HG02678 (cell line): Measurements from ENCODE around the gene CMSS1.
A peak's percentile ranks its signal among the peaks of the same experiment; 100 is the strongest.
"Not testable (repeated sequence)": the region's sequence is repeated elsewhere in the genome, so short reads cannot be mapped to it uniquely, and the experiment has no call there.

ENCODE experiments used
- ATAC-seq: cut with Tn5 transposase; IDR thresholded peaks from one replicate; pipeline ENCODE4 v1.9.1; 2021; ENCODE audit warnings: mild to moderate bottlenecking, moderate library complexity; ENCODE audit not compliant: unreplicated experiment

CMSS1 gene

DNA sequence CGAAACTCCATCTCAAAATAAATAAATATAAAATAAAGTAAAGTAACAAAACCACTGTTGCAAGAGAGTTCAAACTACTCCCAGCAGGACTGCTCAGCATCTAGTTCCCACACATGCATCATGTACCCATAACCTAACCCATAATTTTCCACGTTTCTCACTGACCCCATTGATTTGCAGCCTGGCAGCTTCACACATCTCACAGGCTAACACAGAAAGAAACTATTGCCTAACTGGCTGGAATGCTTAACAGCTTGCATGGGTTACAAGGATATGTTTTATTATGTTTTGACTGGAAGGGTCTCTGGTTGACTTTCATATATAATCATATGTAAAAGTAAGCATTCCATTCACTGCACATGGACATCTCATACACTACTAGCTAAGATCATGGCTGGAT, 387.5 kb downstream of the CMSS1 start:
- ATAC-seq, result no peak

DNA sequence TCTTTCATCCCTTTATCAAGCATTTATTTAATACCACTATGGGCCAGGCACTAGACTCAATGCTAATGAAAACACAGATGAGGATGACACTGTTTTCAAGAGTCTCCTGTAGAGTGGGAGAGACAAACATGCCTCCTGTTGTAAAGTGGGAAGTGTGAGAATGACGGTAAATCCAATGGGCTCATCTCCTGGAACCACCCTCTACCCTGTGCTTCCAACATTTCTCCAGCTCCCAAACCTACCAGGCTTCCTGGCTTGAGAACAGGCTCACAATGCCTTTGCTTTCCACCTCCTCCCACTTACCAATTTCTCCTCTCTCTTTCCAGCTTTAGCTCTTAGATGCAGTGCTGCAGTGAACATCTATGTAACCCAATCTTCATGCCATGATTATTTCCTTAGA, 389.0 kb downstream of the CMSS1 start:
- no peak for ATAC-seq

DNA sequence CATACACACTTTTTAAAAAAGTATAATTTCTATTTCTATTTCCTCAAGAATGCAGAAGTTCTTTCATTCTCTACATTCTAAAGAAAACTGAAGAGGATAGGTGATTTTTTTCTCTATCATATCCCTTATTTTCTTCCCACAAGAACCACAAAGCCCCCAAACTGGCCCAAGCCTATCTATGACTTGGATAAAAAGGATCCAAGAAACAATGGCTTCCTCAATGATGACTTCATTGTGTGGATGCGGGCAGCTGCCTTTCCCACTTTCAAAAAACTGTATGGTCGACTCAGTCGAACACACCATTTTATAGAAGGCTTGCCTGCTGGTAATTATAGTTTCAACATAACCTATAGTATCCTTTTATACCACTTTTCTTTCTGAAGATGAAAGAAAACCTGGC, 390.2 kb downstream of the CMSS1 start:
- ATAC-seq, result no peak

DNA sequence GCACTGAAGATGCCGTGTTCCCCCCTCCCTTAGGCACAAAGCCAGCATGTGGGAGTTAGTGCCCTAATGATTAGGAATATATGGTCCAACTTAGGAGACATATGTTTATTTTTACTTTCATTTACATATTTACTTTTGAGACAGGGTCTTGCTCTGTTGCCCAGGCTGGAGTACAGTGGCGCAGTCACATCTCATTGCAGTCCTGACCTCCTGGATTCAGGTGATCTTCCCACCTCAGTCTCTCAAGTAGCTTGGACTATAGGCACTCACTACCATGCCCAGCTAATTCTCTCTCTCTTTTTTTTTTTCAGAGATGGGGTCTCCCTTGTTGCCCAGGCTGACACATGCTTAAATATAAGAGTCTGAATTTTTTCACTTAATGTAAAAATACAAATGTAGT, 391.5 kb downstream of the CMSS1 start:
- ATAC-seq, result no peak

DNA sequence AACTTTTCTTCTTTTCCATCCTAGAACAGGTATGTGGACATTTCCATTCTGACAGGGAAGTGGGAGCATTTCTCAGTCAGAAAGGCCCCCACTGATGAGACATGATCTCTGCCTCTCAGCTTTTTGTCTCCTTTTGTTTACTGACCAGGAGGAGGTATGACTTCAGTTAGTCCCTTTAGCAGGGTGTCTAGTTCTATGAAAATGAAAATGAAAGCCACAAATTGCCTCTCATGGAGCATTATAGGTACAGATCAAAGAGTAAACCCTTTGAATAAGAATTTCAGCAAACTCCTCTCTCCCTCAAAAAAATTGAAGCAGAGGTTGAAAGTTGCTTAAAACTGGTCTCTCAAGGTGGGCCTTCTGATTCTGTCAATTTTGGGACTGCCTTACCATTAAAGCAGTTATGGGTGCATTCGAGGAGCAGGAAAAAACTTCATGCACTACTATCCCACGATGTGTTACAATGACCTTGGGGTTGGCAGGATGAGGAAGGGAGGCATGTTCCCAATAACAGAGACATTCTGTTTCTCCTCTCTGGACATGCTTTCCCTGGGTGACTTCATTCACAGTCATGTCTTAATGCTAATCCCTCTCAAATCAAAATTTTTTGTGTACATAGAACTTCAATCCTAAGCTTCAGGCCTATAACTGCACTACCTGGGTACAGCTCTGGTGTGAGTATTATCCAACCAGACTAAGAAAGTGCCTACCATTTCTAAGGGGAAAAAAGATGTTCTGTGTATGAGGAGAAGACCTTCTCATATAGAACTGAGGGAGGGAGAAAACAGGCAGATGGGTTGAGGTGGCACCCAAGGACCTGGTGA, 392.5 kb downstream of the CMSS1 start:
- peak; percentile 95 for ATAC-seq

DNA sequence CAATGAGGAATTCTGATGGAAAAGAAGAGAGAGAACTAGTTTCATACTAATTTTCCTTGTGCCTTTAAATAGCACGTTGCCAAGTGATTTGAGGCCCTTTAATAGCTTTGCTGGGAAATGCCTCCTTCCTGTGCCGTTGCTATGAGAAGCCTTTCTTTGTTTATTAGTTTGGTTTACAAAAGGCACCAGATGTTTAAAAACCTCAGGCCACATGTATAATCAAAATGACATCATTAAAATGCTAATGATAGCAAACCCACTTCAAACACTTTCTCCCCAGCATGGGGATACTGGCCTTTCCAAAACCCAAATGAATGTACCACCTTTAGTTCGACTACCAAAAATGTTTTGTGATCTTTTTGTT, 393.1 kb downstream of the CMSS1 start:
- ATAC-seq, result no peak

DNA sequence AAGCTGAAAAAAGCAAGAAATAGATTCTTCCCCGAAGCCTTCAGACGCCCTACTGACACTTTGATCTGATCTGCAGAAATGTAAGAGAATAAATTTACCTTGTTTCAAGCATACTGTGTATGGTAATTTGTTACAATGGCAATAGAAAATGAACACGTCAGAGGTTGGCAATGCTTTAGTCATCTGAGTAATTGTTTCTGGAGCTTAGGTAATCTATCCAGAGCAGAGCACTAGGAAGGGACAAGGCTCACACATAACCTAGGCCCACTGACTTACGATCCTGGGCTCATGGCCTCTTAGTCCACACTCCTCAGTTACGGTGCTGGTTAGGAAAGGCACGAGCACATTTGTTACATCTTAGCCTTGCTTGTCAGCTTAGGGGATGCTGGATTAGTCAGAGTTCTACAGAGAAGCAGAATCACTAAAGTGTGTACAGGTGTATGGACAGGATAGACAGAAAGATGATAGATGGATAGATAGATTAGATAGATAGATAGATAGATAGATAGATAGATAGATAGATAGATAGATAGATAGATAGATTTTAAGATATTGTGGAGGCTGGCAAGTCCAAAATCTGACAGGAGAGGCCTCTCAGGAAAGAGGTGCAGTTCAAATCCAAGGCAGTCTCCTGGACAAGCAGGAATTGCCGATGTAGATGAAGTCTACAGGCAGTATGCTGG, 396.4 kb downstream of the CMSS1 start:
- no peak for ATAC-seq

DNA sequence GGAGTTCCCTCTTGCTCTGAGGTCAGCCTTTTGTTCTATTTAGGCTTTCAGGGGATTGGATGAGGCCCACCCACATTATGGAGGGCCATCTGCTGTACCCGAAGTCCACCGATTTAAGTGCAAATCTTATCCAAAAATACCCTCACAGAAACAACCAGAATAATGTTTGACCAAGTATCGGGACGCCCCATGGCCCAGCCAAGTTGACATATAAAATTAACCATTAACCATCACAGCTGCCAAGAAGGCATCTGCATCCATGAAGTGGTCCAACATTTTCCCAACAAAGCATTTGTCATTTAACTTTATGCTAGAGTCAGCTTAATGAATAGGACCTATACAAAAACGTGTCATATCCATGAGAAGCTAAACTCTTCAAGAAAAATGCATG, 396.9 kb downstream of the CMSS1 start:
- ATAC-seq, result no peak

DNA sequence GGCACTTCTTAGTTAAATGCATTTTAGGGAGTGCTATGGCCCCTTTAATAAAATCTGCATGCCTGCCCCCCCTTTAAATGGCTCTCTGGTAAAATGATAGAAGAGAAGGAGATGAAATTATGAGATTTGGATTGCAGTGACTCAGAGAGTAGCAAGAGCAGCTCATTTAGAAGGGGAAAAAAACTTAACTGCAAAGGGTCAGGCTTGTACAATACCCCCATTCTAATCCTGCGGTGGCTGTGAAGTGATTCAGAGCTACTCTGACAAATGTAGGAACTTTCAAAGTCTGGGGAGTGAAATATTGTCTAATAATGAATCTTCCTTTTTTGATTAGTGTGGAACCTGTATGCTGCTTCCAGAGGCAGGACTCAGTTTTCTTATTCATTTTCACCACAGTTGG, 399.1 kb downstream of the CMSS1 start:
- no peak for ATAC-seq

DNA sequence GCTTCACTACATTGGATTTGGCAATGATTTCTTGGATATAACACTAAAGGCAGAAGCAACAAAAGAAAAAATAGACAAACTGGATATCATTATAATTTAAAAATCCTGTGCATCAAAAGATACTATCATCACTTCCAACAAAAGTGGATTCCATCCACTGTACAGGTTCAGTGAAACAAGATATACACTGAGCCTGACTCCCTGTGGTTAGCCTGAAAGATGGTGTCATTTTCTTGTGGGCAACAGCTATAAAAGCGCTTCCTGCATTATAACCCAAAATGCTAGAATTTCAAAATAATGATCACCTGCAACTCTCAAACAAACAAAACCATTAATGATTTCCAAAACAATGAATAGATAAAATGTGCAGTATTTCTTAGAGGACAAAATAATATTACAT, 403.5 kb downstream of the CMSS1 start:
- ATAC-seq, result no peak

DNA sequence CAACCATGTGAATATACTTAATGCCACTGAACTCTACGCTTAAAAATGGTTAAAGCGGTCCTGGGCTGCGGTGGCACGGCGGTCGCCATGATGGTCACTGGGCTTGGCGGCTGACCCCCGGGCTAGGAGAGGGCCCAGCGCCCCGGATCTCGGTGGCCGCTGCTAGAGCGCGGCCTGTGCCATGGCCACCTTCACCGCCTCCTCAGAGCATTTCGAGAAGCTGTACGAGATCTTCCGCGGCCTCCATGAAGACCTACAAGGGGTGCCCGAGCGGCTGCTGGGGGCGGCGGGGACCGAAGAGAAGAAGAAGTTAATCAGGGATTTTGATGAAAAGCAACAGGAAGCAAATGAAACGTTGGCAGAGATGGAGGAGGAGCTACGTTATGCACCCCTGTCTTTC, 407.5 kb downstream of the CMSS1 start:
- no peak for ATAC-seq

DNA sequence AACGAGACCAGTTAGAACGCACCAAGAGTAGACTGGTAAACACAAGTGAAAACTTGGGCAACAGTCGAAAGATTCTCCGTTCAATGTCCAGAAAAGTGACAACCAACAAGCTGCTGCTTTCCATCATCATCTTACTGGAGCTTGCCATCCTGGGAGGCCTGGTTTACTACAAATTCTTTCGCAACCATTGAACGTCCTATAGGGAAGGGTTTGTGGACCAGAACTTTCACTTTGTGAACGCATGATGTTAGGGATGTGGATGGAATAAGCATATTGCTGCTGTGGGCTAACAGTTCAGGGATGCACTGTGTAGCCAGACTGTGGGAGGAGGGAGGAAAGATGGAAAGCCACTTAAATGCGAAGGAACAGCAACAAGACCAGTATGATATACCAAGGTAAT, 408.2 kb downstream of the CMSS1 start:
- ATAC-seq, result no peak

DNA sequence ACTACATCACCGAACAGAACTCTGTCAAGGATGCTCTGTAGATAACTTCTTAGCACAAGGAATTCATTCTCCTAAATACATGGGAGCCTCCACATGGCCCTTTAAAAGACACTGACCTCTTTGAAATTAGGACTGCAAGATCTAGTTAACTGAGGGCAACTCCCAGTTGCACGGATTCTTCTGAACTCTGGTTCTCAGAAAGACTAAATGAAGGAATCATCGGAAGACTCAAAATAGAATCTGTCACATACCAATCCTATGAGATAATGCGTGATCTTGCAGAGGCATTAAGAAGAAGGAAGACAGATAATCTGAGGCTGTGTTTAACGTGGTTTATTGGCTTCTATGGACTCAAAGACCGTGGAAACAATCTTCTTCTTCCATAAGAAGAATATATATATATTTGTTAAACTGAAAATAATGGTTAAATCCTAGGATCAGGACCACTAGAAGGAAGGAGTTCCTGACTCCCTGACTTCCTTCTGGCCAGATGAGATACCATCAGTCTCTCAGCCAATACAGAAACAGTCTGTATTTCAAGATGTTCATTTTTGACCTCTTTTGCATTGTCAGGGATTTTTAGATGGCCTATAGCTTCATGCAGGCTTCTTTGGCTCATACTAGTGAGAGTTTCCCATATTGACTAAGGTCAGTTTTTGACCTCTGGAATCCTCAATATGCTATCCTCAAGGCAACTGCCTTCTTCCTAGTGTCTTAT, 409.2 kb downstream of the CMSS1 start:
- ATAC-seq, result no peak

DNA sequence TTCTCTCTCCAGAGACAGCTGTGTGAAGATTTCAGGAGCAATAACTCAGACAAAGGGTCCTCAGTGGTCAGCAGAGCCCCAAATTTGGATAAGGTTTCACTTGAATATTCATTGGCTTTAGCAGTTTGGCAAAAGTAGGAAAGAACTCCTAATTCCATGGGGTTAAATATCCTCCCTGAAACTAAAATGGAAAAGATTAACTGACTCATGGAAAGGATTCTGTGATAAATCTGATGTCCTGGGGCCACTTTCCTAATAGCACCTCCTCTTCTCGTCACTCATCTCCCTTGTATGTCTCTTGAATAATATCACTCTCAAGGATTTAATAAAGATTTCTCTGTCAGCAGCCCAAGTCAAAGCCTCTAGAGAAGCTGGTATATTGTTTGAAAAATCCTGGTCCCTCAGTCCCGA, 409.9 kb downstream of the CMSS1 start:
- no peak for ATAC-seq

DNA sequence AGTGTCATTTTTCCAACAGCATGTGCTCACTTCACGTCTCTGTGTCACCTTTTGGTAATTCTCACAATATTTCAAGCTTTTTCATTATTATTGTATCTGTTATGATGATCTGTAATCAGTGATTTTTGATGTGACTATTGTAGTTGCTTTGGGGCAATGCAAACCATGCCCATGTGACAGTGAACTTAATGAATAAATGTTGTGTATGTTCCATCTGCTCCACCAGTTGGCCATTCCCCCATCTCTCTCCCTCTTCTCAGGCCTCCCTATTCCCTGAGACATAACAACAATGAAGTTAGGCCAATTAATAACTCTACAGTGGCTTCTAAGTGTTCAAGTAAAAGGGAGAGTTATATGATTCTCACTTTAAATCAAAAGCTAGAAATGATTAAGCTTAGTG, 410.6 kb downstream of the CMSS1 start:
- no peak for ATAC-seq

DNA sequence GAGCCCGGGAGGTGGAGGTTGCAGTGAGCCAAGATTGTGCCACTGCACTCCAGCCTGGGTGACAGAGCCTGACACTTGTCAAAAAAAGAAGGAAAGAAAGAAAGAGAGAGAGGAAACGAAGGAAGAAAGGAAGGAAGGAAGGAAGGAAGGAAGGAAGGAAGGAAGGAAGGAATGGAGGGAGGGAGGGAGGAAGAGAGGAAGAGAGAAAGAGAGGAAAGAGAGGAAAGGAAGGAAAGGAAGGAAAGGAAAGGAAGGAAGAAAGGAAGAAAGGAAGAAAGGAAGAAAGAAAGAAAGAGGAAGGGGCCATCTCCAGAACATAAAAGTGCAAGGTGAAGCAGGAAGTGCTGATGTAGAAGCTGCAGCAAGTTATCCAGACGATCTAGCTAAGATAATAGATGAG, 411.5 kb downstream of the CMSS1 start:
- ATAC-seq, result not testable (repeated sequence)

DNA sequence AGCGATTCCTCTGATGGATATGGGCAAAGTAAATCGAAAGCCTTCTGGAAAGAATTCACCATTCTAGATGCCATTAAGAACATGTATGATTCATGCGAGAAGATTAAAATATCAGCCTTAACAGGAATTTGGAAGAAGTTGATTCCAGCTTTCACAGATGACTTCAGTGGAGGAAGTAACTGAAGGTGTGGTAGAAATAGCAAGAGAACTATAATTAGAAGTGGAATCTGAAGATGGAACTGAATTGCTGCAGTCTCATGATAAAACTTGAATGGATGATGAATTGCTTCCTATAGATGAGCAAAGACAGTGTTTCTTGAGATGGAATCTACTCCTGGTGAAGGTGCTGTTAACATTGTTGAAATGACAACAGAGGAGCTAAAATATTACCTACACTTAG, 413.0 kb downstream of the CMSS1 start:
- no peak for ATAC-seq
